CD4-positive, alpha-beta memory T cell (primary cell): ENCODE measurements around the gene DAPP1. TPM values are rescaled to one million over a fixed set of nuclear protein-coding genes. Genes with fewer than 3 reads are reported as not detected.

ENCODE experiments used
- CTCF ChIA-PET: fragments of 350-600 bp; sonication (Branson Sonifier 250); formaldehyde crosslinking; loops from one replicate; lab custom pipeline; 2021; ENCODE audit warnings: inconsistent platforms; ENCODE audit not compliant: partially characterized antibody; lab: Charles Lee
- POLR2A ChIA-PET: fragments of 350-600 bp; sonication (Branson Sonifier 250); formaldehyde crosslinking; loops from one replicate; lab custom pipeline; 2021; ENCODE audit not compliant: partially characterized antibody; lab: Charles Lee
- DNase-seq, 5 donors: peaks; one replicate each; pipeline versions ENCODE4 v3.0.0 to v3.0.0-alpha.2; 2020 to 2022; ENCODE audit warnings: mixed read lengths in 1 of 5
- H3K27ac ChIP-seq: one replicate; pipeline ENCODE4 v1.7.0; 2013; ENCODE audit warnings: low read depth, low read length
- H3K27me3 ChIP-seq: 2 replicates; pipeline ENCODE4 v1.7.0; 2013; ENCODE audit warnings: mild to moderate bottlenecking, low read length, moderate library complexity; ENCODE audit not compliant: insufficient read depth
- H3K36me3 ChIP-seq: 2 replicates; pipeline ENCODE4 v1.7.0; 2013; ENCODE audit warnings: mild to moderate bottlenecking, low read length, moderate library complexity; ENCODE audit not compliant: insufficient read depth
- H3K4me1 ChIP-seq: 2 replicates; pipeline ENCODE4 v1.7.0; 2013; ENCODE audit warnings: mild to moderate bottlenecking, low read length, moderate library complexity; ENCODE audit not compliant: insufficient read depth
- H3K4me3 ChIP-seq, 2 donors: one replicate each; pipeline ENCODE4 v1.7.0; 2013; ENCODE audit warnings: low read length in 2 of 2, mild to moderate bottlenecking in 1 of 2
- H3K9me3 ChIP-seq, 2 donors: one replicate each; pipeline ENCODE4 v1.7.0; 2013; ENCODE audit warnings: low read length in 2 of 2, control low read depth in 1 of 2; ENCODE audit not compliant: control insufficient read depth in 1 of 2
- H3K27ac Mint-ChIP-seq, 7 donors: one replicate each; pipeline ENCODE4 v1.8.0; 2020 to 2021; ENCODE audit warnings: mixed read lengths in 7 of 7, mild to moderate bottlenecking in 6 of 7, inconsistent platforms in 3 of 7, moderate library complexity in 3 of 7
- H3K27me3 Mint-ChIP-seq, 2 donors: one replicate each; pipeline ENCODE4 v1.8.0; 2020 to 2021; ENCODE audit warnings: mixed read lengths in 2 of 2
- H3K36me3 Mint-ChIP-seq, 2 donors: one replicate each; pipeline ENCODE4 v1.8.0; 2020 to 2021; ENCODE audit warnings: mixed read lengths in 2 of 2, inconsistent platforms in 1 of 2, mild to moderate bottlenecking in 1 of 2
- H3K4me1 Mint-ChIP-seq, 4 donors: one replicate each; pipeline ENCODE4 v1.8.0; 2020 to 2021; ENCODE audit warnings: mixed read lengths in 4 of 4, mild to moderate bottlenecking in 1 of 4
- H3K4me3 Mint-ChIP-seq, 8 donors: one replicate each; pipeline ENCODE4 v1.8.0; 2020 to 2021; ENCODE audit warnings: mixed read lengths in 8 of 8, mild to moderate bottlenecking in 7 of 8, moderate library complexity in 6 of 8, inconsistent platforms in 3 of 8
- H3K9me3 Mint-ChIP-seq, 8 donors: one replicate each; pipeline ENCODE4 v1.8.0; 2020 to 2021; ENCODE audit warnings: mixed read lengths in 8 of 8, mild to moderate bottlenecking in 5 of 8, inconsistent platforms in 3 of 8, moderate library complexity in 1 of 8
- intact Hi-C: fragments of 100-400 bp; cut with micrococcal nuclease; formaldehyde crosslinking; loops from one replicate; pipeline ENCODE4 v1.15.1; 2023
- polyA plus RNA-seq, 2 donors: library from polyadenylated mRNA; unstranded; fragments of 300-500 nt; fragmentation: Illumina TruSeq; gene quantifications; one replicate each; pipeline ENCODE4 v1.2.3, GENCODE V29; 2021
- total RNA-seq, 2 experiments: library from RNA; stranded (reverse); gene quantifications; one replicate each; pipeline ENCODE4 v1.2.3, GENCODE V29; 2021

The DAPP1 gene
- total and polyA plus RNA-seq, 4 experiments from 2014 or later: 16.8 to 27.7 (median 22.1) TPM

DNA sequence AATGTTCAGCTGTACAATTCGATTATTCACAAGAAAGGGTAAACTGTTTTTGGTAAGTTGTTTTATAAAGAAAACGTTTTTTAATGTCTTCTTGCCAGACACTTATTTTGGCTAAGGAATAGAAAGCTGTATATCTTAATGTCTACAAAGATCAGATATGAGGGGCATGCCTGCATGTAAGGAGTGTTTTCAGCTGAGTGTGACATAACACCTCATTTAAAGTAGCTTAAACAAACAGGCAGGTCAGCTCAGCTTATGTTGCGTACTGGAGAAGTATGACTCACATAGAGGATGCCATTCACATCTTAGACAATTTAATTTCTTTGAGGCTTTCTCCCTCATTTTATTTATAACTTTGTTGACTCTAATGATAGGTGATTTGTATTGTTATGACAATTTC is 47.2 kb downstream of the DAPP1 start:
- H3K4me1 Mint-ChIP-seq: peaks cover 0 to 8% (median 3%) of the 10 kb centered on the region in 4 donors
- Histone ChIP-seq H3K36me3 (peaks cover 17% of the 10 kb centered on the region), H3K4me1 (peaks cover 7% of the 10 kb centered on the region), H3K27me3 (no peaks in the 10 kb centered on the region), H3K4me3 (no peak overlapping the region), H3K27ac (no peak overlapping the region), H3K9me3 (no peaks in the 10 kb centered on the region)
- intact Hi-C loops: no loop called here
- H3K27me3 Mint-ChIP-seq: no peaks in the 10 kb centered on the region
- H3K27ac Mint-ChIP-seq: no peak overlapping the region
- ChIA-PET POLR2A (no interaction called here), CTCF (interaction anchor here (3.3 kb wide), 1 partner anchor 52 kb away, joined by 9 read pairs; no protein-coding TSS in a partner anchor)
- no peak for DNase-seq
- H3K9me3 Mint-ChIP-seq: no peaks in the 10 kb centered on the region
- no peak overlapping the region for H3K4me3 Mint-ChIP-seq
- H3K36me3 Mint-ChIP-seq: peaks cover 45 to 58% of the 10 kb centered on the region in 2 donors

DNA sequence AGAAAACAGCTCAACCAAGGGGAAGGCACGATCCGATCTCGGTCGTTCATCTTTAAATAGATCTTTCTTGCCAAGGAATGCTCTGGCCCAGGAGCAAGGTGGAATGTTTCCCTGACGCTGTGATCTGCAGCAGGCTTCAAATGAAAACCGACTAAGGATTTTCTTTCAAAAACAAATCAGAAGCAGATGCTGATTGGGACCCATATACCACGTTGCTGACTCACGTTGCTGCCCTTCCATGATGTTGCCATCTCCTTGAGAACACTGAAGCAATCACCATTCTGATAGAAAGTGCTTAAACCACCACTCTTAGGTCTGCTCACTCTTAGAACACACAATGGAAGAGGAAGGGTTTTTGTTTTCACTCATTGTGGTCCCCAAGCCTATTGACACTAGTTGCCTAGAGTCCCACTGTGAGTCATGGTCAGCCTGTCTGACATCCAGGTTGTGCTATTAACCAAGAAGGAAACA is 51.5 kb downstream of the DAPP1 start:
- Mint-ChIP-seq H3K4me1 (peaks cover 0 to 3% (median 0%) of the 10 kb centered on the region in 4 donors), H3K36me3 (peaks cover 48 to 52% of the 10 kb centered on the region in 2 donors), H3K9me3 (no peaks in the 10 kb centered on the region), H3K27ac (peak overlapping the region in 1 of 7 donors; percentile 19), H3K4me3 (no peak overlapping the region), H3K27me3 (no peaks in the 10 kb centered on the region)
- CTCF ChIA-PET: interaction anchor here (0.5 kb wide), 1 partner anchor 52 kb away, joined by 3 read pairs; no protein-coding TSS in a partner anchor
- Histone ChIP-seq H3K27ac (no peak overlapping the region), H3K4me1 (no peaks in the 10 kb centered on the region), H3K36me3 (peaks cover 17% of the 10 kb centered on the region), H3K27me3 (no peaks in the 10 kb centered on the region), H3K4me3 (no peak overlapping the region), H3K9me3 (no peaks in the 10 kb centered on the region)
- no peak for DNase-seq
- intact Hi-C loops: no loop called here
- POLR2A ChIA-PET: no interaction called here

DNA sequence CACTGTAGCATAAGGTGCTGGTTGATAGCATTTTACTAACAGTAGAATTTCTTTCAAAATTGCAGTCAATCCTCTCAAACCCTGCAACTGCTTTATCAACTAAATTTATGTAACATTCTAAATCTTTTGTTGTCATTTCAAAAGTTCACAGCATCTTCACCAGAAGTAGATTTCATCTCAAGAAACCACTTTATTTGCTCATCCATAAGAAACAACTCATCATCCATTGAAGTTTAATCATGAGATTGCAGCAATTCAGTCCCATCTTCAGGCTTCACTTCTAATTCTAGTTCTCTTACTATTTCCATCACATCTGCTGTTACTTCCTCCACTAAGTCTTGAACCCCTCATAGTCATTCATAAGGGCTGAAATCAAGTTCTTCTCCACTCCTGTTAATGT is 55.9 kb downstream of the DAPP1 start:
- Histone ChIP-seq H3K27ac (no peak overlapping the region), H3K4me1 (no peaks in the 10 kb centered on the region), H3K27me3 (no peaks in the 10 kb centered on the region), H3K9me3 (no peaks in the 10 kb centered on the region), H3K4me3 (no peak overlapping the region), H3K36me3 (peaks cover 4% of the 10 kb centered on the region)
- Mint-ChIP-seq H3K4me3 (no peak overlapping the region), H3K27ac (peak overlapping the region in 2 of 7 donors; percentile 18 to 73), H3K27me3 (no peaks in the 10 kb centered on the region), H3K4me1 (peaks cover 0 to 3% (median 0%) of the 10 kb centered on the region in 4 donors), H3K36me3 (peaks cover 23 to 33% of the 10 kb centered on the region in 2 donors), H3K9me3 (no peaks in the 10 kb centered on the region)
- CTCF ChIA-PET: interaction anchor here (1.0 kb wide), 1 partner anchor 61 kb away, joined by 5 read pairs; no protein-coding TSS in a partner anchor
- POLR2A ChIA-PET: no interaction called here
- no peak for DNase-seq
- intact Hi-C loops: no loop called here

DNA sequence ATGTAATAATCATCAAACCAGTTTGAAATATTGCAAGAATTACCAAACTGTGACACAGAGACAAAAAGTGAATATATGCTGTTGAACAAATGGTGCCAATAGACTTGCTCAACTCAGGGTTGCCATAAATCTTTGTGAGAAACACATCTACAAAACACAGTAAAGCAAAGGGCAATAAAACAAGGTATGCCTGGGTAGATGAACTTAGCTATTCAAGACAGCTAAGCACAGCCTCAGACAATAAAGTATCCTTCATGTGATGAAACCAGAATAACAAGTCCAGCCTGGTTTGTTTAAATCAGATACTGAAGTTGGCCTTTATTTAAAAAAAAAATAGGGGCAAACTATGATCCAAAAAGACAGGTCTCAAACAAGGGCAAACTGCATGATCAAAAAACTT is 58.4 kb downstream of the DAPP1 start:
- H3K27ac ChIP-seq: no peak overlapping the region
- intact Hi-C loops: no loop called here
- H3K27me3 ChIP-seq: no peaks in the 10 kb centered on the region
- H3K27ac Mint-ChIP-seq: no peak overlapping the region
- no peaks in the 10 kb centered on the region for H3K9me3 ChIP-seq
- H3K4me3 Mint-ChIP-seq: no peak overlapping the region
- H3K4me1 Mint-ChIP-seq: peaks cover 0 to 3% (median 0%) of the 10 kb centered on the region in 4 donors
- ChIA-PET CTCF (interaction anchor here (0.8 to 0.9 kb wide), 2 partner anchors 74 to 819 kb away, joined by 3 read pairs; no protein-coding TSS in a partner anchor), POLR2A (no interaction called here)
- no peaks in the 10 kb centered on the region for H3K9me3 Mint-ChIP-seq
- peaks cover 21 to 39% of the 10 kb centered on the region in 2 donors for H3K36me3 Mint-ChIP-seq
- H3K36me3 ChIP-seq: peaks cover 8% of the 10 kb centered on the region
- DNase-seq: no peak
- H3K4me1 ChIP-seq: no peaks in the 10 kb centered on the region
- no peaks in the 10 kb centered on the region for H3K27me3 Mint-ChIP-seq
- H3K4me3 ChIP-seq: no peak overlapping the region

DNA sequence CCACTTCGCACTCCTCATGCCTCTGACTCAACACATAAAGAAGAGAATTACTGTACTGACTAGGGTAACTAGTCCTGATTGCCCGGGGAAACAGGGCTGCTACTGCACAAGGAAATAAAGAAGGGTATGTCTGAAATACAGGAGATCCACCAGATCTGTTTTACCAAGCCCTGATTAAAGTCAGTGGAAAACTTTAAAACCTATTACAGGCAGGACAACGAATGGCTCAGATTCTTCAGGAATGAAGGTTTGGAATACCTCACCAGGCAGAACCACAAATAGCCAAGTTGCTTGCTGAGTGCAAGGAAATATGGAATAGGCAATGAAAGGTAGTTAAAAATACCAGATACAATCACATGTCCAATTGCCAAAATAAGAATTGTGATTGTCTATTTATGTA is 60.3 kb downstream of the DAPP1 start:
- Mint-ChIP-seq H3K36me3 (peaks cover 29 to 45% of the 10 kb centered on the region in 2 donors), H3K4me3 (no peak overlapping the region), H3K27me3 (no peaks in the 10 kb centered on the region), H3K27ac (peak overlapping the region in 2 of 7 donors; percentile 11 to 74), H3K4me1 (peaks cover 0 to 3% (median 0%) of the 10 kb centered on the region in 4 donors), H3K9me3 (no peaks in the 10 kb centered on the region)
- Histone ChIP-seq H3K27me3 (no peaks in the 10 kb centered on the region), H3K4me3 (no peak overlapping the region), H3K4me1 (no peaks in the 10 kb centered on the region), H3K36me3 (peaks cover 24% of the 10 kb centered on the region), H3K9me3 (no peaks in the 10 kb centered on the region), H3K27ac (no peak overlapping the region)
- DNase-seq: no peak
- intact Hi-C loops: no loop called here
- ChIA-PET CTCF (interaction anchor here (1.4 kb wide), 1 partner anchor 20 kb away, joined by 3 read pairs; no protein-coding TSS in a partner anchor), POLR2A (no interaction called here)

DNA sequence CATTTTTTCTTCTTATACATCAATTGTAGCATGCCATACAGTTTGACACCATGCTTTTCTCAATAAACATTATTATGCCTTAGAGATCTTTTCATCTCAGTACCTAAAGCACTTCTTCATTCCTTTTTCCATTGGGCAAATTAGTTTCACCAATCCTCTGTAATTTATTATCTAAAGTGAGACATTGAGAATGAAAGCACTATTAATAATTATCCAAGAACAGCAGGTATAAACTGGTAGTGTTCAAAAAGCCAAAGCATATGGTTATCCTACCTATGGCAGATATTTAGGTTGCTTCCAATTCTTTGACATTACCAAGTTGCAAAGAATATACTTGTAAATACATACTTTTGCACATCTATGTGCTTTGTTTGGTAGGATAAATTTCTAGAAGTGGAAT is 62.0 kb downstream of the DAPP1 start:
- Histone ChIP-seq H3K27ac (no peak overlapping the region), H3K27me3 (no peaks in the 10 kb centered on the region), H3K36me3 (peaks cover 24% of the 10 kb centered on the region), H3K4me1 (no peaks in the 10 kb centered on the region), H3K9me3 (no peaks in the 10 kb centered on the region), H3K4me3 (no peak overlapping the region)
- Mint-ChIP-seq H3K36me3 (peaks cover 24 to 48% of the 10 kb centered on the region in 2 donors), H3K27me3 (no peaks in the 10 kb centered on the region), H3K9me3 (no peaks in the 10 kb centered on the region), H3K4me1 (no peaks in the 10 kb centered on the region), H3K27ac (no peak overlapping the region), H3K4me3 (no peak overlapping the region)
- intact Hi-C loops: no loop called here
- ChIA-PET POLR2A (no interaction called here), CTCF (no interaction called here)
- DNase-seq: no peak

DNA sequence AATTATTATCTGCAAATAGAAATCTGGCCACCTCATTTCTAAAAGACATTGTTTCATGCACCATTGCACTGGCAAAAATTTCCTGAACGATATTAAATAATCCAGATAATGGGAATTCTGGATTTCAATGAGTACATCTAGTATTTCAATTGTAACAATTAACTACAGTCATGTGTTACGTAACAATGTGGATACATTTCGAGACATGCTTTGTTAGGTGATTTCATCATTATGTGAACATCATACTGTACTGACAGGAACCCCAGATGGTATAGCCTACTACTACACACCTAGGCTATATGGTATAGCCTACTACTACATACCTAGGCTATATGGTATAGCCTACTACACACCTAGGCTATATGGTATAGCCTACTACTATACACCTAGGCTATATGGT is 62.8 kb downstream of the DAPP1 start:
- H3K27me3 Mint-ChIP-seq: no peaks in the 10 kb centered on the region
- ChIA-PET POLR2A (no interaction called here), CTCF (interaction anchor here (0.8 to 1.0 kb wide), 2 partner anchors 69 to 71 kb away, joined by 3 to 4 read pairs; no protein-coding TSS in a partner anchor)
- H3K9me3 Mint-ChIP-seq: no peaks in the 10 kb centered on the region
- Histone ChIP-seq H3K36me3 (peaks cover 28% of the 10 kb centered on the region), H3K27ac (no peak overlapping the region), H3K9me3 (no peaks in the 10 kb centered on the region), H3K4me3 (no peak overlapping the region), H3K4me1 (no peaks in the 10 kb centered on the region), H3K27me3 (no peaks in the 10 kb centered on the region)
- H3K36me3 Mint-ChIP-seq: peaks cover 24 to 52% of the 10 kb centered on the region in 2 donors
- no peak overlapping the region for H3K27ac Mint-ChIP-seq
- intact Hi-C loops: no loop called here
- H3K4me3 Mint-ChIP-seq: no peak overlapping the region
- no peak for DNase-seq
- no peaks in the 10 kb centered on the region for H3K4me1 Mint-ChIP-seq
